CD4-positive, alpha-beta T cell treated with Interleukin-15 for 1 hour (primary cell): ENCODE measurements around the gene CCM2.

Experiments used
- DNase-seq: peaks from one replicate; pipeline ENCODE4 v3.0.0-alpha.2; 2020

The CCM2 gene

DNA sequence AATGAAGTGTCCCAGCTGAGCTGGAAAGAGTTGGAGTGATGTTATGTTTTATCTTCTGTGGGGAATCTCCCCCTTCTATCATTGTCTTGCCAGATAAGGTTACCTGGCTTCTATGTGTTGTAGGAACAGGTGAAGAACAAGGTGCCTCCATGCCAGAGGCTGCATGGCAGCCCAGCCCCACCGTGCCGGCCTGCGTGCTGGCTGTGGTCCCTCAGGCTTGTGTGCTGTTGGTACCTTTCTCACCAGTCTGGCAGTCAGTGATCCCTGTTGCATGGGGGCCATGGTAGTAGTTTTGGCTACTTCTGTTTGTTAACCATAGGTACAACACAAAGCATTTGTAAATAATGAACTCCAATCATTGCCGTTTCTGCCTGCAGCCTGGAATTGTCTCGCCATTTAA is 37.9 kb downstream of the CCM2 start:
- DNase-seq, result no peak

DNA sequence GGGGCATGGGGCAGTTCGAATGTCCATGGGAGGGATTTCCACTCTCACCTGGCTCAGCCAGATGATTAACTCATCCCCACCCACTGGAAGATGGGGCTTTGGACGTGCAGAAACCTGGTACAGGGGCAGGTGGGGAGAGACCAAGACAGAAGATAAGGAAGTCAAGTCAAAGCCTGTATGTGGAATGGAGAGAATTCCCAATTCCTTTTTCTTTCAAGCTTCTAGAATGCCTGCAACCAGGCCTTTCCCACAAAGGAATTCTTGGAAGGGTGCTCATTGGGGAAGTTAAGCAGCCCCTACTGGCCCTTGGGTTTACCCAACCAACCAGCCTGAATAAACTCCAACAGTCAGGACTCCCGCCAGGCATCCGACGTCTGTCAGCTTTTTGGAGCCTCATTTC is 39.1 kb downstream of the CCM2 start:
- DNase-seq, result no peak

DNA sequence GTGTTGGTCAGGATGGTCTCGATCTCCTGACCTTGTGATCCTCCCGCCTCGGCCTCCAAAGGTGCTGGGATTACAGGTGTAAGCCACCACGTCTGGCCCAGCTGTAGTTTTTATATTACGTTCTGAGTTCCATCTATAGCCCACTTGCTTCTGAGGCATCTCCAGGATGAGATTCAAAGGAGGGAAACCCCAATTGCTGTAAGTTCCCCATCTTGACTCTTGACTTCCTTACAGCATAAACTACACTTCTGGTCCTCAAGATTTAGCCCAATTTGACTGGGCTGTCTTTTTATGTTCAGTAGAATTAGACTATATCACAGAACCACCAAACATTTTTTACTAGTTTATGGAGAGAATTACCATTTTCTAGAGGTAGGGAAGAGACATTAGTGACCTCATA is 44.3 kb downstream of the CCM2 start:
- DNase-seq, result no peak

DNA sequence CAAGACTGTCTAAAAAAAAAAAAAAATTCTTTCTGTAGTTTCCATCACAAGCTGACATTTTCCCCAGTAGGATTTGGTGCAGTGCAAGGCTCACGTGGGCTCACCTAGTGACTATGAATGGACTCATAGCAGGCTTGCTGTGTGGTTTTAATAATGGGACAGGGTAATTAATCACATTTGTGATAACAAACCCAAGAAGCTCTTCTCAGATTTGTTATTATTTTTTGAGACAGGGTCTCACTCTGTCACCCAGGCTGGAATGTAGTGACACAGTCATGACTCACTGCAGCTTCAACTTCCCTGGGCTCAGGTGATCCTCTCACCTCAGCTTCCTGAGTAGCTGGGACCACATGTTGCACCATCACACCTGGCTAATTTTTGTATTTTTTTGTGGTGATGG is 48.7 kb downstream of the CCM2 start:
- no peak for DNase-seq

DNA sequence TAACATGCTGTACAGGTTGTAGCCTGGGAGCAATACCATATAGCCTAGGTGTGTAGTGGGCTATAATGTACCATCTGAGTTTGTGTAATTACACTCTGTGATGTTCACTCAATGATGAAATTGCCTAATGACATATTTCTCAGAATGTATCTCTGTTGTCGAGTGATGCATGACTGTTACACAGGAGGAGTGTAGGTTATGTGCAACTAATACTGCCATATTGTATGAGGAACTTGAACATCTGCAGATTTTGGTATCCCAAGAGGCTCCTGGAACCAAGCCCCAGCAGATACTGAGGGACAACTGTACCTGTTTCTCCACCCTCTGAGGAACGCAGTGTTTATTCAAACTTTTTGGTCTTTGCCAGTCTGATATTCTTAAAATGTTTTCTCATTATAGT is 50.2 kb downstream of the CCM2 start:
- no peak for DNase-seq

DNA sequence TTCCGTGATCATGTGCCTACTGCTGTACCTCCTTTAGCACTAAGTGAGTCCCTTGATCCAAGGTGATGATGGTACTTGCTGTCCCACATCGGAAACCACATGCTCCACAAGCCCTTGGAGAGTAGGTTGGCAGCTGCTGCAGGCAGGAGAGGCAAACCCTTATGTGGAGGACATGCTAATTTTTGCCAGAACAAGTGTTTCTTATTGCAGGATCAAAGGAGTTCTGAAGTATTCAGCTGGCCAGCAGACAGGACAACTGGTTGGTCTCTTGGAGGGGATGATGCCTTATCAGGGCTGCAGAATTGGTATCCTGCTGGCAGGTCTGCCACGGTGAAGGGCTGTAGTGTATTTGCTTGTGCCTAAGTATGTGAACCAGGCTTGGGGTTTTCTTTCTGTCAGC is 52.0 kb downstream of the CCM2 start:
- DNase-seq, result no peak

DNA sequence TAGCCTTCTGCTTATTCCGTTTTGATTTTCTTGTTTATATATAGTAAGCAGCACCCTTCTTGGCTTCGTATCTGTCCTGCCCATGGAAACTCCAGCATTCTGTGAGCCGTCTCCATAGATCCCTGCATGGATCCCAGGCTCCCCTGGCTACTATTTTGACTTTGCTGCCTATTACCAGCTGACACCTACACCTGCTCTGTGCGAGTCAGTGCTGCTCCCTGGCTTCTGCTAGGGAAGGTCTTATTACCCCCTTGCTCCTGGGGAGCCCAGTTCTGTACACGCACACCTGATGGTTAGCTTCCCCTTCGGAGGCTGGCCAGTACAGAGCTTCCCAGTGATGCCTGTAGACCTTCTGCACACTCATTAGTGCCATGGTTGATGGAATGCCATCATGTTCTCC is 53.4 kb downstream of the CCM2 start:
- no peak for DNase-seq

DNA sequence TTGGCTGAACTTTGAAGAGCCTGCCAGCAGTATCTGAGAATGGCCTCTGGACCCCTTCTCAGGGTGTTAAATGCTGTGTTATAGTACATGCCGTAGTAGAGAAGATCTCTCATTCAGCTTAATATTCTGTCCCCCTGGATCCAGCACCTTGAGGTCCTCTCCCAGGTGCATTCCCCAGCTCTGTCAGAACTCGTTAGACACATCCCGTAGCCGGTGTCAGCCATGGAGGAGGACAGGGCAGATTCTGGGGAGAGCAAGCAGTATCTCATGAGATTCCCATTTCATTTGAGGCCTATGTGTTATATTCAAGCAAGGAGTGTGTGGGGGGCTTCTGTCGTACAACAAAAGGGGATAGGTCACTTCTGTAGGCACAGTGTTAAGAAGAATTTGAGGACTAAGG is 53.9 kb downstream of the CCM2 start:
- DNase-seq, result no peak

DNA sequence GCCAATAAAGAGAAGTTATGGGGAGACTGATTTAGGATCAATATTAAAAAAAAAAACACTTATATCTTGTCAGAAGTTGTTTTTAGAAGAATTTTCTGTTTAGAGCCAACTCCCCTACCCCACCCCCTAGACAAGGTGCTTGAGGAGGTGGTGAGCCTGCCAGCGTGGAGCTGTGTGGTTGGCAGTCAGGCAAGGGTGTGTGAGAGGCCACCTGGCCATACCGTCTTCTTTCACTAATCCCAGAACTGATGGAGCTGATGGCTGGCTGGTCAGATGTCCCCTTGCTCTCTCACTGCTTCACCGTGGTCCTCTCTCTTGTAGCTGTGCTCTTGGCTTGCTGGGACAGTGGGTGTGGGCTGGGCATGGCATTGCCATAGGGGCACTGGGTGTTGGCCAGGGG is 54.4 kb downstream of the CCM2 start:
- no peak for DNase-seq

DNA sequence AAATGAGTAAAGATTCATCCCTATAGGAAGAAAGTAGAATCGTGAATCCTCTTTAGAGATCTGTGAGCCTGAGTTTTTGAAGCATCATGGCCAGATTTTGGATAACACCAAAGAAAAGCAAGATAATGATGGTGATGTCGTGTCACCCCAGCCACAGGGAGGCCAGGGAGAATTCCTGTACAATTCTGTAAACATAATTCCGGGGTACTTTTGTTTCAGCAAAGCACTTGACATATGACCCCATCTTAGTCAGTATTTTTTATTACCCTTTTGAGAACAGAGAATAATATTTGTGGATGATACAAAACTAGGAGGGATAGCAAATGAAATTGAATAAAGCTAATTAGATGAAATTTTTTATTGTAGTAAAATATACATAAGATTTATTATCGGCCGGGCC is 55.0 kb downstream of the CCM2 start:
- no peak for DNase-seq

DNA sequence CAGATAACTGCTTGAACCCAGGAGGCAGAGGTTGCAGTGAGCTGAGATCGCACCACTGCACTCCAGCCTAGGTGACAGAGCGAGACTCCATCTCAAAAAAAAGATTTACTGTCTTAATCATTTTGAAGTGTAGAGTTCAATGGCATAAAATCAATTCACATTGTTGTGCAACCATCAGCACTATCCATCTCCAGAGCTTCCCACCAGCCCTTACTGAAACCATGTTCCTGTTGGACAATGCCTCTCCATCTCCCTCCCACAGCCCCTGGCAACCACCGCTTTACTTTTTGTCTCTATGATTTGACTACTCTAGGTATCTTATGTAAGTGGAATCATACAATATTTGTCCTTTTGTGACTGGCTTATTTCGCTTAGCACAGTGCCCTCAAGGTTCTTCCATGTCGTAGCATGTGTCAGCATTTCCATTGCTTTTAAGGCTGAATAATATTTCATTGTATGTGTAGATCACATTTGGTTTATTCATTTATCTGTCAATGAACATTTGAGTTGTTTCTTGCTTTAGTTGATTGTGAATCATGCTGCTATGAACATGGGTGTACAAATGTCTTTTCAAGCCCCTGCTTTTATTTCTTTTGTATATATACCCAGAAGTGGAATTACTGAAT is 55.7 kb downstream of the CCM2 start:
- DNase-seq, result no peak

DNA sequence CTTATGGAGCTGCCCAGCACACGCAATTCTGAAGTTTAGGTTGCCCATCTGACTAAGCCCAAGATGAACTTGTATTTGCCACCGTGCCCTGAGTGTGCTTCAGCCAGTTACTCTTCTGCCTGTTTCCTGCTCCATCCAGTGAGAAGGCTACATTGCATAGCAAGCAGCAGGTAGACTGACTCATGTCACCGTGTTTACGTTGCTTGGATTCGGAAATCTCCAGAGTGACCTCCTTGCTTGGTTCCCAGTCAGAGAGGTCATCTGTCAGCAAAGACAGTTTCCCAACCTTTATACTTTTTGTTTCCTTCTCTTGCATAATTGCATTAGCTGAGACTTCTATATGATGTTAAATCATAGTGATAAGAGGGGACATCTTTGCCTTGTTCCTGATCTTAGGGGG is 57.9 kb downstream of the CCM2 start:
- DNase-seq, result no peak

DNA sequence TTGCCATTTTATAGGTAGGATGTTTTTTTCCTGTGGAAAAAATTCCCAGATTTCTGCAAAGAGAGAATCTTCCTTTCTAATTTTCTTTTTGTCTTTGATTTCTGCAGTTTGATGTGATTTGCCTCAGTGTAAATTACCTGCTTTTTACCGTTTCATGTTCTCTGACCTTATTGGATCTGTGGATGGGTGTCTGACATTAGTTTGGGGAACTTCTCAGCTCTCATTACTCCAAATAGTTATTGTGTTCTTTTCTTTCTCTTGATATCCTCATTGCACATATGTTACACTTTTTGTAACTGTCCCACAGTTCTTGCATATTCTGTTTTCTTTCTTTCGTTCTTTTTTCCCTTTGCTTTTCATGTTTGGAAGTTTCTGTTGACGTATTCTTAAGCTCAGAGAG is 60.3 kb downstream of the CCM2 start:
- no peak for DNase-seq

DNA sequence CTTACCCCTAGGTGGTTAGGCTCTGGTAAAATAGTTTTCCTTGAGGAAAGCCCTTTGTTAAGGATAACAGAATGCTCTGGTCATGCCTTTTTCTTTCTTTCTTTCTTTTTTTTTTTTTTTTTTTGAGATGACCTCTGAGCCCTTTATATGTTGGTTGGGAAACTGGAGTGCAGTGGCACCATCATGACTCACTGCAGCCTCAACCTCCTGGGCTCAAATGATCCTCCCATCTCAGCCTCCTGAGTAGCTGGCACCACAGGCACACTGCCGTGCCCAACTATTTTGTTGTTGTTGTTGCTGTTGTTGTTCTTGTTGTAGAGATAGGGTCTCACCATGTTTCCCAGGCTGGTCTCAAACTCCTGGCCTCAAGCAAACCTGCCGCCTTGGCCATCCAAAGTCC is 61.4 kb downstream of the CCM2 start:
- no peak for DNase-seq

DNA sequence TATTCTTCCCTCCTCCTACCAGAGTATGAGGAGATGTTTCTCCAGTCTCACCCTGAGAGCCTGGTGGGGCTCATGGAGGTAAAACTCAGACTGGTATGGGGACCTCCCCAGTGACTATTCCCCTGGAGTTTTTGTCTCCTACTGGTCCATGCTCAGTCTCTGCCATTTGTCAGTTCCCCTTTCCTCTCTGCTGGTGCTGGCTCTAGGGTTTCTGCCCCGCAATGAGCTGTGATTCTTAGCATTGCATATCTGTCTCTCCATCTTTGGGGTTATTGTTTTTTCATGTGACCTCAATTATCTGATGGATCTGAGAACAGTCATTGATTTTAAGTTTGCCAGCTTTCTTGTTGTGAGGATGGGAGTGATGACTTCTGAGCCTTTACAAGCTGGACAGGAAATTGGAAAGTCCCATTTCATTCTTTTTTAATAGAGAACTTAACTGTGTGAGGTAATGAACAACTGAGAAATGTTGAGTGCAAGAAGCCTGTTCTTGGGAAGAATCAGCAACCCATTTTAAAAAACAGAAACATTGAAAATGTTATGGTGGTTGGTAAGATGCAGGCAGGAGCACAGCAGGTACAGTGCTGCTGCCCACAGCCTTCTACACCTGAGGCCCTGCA is 61.9 kb downstream of the CCM2 start:
- DNase-seq, result no peak

DNA sequence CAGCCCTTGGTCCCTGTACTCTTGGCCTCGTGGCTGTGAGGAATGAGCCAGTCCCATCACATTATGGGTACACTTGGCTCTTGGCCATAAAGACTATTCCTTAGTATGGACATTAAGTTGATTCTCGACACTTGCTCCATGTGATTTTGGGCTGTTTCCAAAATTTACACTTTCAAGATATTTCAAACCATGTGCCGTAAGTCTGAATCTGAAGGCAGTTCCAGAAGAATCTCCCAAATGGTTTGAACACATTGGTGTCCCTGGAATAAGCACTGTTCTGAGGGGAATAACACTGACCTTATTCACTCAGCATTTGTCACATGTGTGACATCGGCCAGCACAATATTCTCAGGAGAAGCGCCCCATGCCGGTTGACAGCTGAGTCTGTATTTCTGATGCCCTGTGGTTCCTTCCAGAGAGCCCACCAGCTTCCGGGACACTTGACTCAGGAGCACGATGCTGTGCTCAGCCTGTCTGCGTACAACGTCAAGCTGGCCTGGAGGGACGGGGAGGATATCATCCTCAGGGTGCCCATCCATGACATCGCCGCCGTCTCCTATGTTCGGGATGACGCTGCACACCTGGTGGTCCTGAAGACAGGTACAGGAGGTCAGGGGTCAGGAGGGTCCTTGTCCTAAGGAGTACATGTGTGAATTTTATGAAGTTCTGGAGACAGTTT is 64.2 kb downstream of the CCM2 start:
- no peak for DNase-seq

DNA sequence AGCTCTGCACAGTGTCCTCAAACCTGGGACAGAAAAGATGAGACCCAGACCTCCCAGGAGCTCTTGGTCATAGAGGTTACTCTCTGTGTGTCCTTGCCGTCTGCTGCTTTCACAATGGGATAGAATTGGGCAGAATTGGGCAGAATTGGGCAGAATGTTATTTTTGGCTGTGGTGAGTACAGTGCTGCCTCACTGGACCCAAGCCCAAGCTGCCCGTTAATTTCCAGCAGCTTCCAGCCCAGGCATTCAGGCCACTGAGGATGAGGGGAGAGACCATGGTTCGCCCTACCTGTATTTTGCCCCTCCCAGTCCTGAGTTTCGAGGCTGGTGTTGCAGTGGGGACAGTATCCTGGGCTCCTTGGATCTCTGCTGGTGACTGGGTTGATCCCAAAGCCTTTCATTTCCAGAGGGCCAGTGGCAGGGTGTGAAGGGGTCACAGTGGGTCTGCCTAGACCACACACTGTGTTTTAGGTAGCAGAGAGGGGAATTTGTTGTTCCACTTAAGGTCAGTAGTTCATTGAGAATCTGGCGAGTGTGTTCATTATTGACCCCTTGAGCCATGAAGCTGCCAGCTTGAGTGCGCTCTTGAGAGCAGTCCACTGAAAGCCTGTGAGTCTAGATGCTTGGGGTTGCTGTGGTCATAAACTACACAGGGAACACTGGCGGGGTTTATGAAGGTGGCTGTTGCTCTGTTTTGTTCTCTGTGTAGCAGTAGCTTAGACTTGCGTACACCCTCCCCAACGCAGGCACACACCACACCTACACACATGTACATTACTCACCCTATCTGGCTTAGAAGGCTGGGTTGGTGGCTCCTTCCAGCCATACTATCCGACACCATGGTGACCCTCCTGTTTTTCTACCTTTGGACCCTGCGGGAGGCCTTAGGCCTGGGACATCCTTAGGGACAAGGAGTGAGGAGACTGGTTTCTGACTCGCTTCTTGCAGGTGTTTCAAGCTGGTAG is 65.3 kb downstream of the CCM2 start:
- DNase-seq, result no peak

DNA sequence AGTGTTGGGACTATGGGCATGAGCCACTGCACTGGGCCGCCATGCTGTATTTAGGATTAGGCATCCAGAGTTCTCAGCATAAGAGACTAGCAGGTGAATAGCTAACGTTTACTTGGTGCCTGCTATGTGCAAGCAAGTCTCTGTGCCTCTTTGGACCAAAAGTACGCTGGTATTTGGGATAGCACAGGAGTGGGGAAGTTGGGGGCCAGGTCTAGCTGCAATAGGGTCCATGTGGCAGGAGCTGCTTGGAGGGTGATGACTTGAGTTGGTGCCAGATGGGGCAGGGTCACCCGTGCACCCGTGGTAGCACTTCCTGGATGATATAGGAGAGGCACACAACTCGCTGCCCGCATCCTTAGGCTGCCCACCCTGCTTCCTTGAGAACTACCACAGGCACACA is 66.4 kb downstream of the CCM2 start:
- DNase-seq, result no peak

DNA sequence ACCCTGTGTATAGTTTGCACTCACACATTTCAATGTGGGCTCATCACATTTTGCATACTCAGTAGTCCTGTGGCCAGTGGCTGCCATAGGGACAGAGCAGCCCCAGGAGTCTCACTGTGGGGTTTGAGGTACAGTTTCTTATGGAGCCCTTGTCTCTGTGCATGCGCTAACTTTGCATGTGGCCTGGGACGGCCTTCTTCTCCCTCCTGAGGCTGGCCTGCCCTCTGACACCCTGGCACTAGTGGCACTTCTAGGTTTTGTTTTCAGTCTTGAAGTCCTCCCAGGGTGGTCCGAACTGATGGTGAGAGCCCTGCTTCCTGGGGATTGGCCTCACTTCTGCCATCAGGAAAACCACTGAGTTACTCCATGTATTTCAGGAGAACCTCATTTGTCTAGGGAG is 67.6 kb downstream of the CCM2 start:
- no peak for DNase-seq

DNA sequence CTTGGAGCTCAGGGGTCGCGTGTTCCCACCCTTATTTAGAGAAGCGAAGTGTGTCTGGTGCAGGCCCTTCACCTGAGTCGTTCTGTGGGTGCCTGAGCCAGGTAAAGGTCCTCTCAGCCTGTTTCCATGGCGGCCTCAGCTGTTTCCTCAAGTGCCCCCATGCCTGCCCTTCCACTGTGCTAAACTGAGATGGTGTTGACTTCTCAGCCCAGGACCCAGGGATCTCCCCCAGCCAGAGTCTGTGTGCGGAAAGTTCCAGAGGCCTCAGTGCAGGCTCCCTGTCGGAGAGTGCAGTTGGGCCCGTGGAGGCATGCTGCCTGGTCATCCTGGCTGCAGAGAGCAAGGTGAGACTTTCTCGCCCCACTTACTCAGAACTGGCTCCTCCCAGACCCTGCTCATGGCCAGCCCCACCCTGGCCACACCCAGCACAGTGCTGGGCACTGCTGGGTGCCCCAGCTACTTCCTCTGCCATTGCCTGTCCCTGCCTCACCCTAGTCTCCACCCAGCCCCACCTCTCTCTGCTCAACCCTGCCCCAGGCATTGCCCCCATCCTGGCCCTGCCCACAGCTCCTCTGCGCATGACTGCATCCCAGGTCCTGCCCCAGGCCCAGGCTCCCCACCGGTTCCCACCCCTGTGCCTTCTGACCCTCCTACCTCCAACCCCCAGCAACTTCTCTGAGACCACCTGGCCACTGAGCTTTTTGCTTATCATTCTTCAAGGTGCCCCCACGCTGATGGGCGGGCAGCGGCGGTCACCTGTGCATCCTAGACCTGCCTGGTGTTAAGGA is 68.4 kb downstream of the CCM2 start:
- DNase-seq, result no peak

DNA sequence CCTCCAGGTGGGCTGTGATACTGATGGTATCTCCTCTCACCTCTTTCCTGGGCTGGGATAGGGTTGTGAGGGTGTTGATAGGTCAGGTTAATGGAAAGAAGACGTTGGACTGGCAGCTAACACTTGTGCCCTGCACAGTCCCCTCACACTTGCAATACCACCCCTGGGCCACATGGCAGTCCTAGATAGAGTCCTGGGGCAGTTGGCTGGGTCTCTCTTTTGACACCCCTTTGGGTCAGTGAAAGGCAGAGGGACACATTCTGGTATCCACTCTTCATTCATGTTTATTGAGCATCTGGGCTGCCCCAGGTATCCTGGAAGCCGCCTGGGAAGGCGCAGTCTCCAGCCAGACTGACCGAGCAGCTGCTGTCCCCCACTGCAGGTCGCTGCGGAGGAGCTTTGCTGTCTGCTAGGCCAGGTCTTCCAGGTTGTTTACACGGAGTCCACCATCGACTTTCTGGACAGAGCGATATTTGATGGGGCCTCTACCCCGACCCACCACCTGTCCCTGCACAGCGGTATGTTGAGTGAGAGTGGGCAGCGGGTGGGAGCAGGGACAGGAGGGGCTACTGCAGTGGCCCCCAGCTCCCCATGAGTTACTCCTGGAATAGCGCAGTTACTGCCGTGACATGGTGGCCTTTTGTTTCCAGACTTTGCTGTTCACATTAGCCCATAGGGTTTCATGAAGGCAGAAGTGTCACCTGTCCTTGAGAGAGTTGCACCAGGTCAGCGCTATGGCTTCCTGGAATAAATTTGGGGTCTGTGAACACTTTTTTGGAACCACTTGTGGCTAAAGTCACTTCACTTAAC is 69.6 kb downstream of the CCM2 start:
- no peak for DNase-seq

DNA sequence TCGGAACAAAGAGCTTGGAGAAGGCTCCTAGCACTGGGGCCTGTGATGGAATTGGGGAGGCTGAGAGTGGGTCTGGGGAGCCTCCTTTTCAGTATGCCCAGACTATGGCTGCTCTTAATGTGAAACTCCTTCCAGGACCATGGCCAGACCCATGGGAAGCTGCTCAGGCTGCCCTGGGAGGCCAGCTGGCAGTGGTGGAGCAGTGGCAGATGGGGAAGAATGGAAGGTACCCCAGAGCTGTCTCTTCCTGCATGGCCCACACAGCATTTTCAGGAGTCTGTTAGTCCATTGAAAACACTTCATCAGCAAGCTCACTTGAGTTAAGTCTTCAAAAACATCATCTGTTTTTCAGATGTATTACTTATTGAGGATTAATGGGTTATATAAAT is 70.2 kb downstream of the CCM2 start:
- DNase-seq, result no peak
